Anterior cingulate cortex (tissue), 58 donors: ENCODE measurements around the gene LMCD1.

Experiments
- DNase-seq, 58 donors: peaks; one replicate each; lab custom pipeline; 2025; lab: John Stamatoyannopoulos, UW

LMCD1 gene

GRCh38 chr3:8482960-8483665, 18.5 kb upstream of the LMCD1 start:
- DNase-seq, result peak in 43 of 58 donors; percentile 5 to 75 (median 35)

- DNase-seq, result no peak
Observed at GRCh38 chr3:8484409-8485140, 17.0 kb upstream of the LMCD1 start.

GRCh38 chr3:8485141-8485870, 16.3 kb upstream of the LMCD1 start:
- DNase-seq, result no peak

- DNase-seq, result no peak
Observed at GRCh38 chr3:8485943-8486342, 15.7 kb upstream of the LMCD1 start.

- no peak for DNase-seq
Observed at GRCh38 chr3:8486434-8486833, 15.2 kb upstream of the LMCD1 start.

- no peak for DNase-seq
Observed at GRCh38 chr3:8486936-8487335, 14.7 kb upstream of the LMCD1 start.

- DNase-seq, result peak in 3 of 58 donors; percentile 10 to 24 (median 10)
Observed at GRCh38 chr3:8488411-8488810, 13.2 kb upstream of the LMCD1 start.

- DNase-seq, result no peak
Observed at GRCh38 chr3:8488877-8489276, 12.7 kb upstream of the LMCD1 start.

- no peak for DNase-seq
Observed at GRCh38 chr3:8489278-8489792, 12.3 kb upstream of the LMCD1 start.

GRCh38 chr3:8490079-8490552, 11.5 kb upstream of the LMCD1 start:
- DNase-seq, result peak in 1 of 58 donors; percentile 11

GRCh38 chr3:8491271-8492144, 10.1 kb upstream of the LMCD1 start:
- DNase-seq, result no peak

GRCh38 chr3:8492744-8493511, 8.7 kb upstream of the LMCD1 start:
- no peak for DNase-seq

GRCh38 chr3:8493744-8494143, 7.9 kb upstream of the LMCD1 start:
- DNase-seq, result no peak

GRCh38 chr3:8494327-8494726, 7.3 kb upstream of the LMCD1 start:
- no peak for DNase-seq

- no peak for DNase-seq
Observed at GRCh38 chr3:8497582-8497981, 4.0 kb upstream of the LMCD1 start.

- peak in 41 of 58 donors; percentile 6 to 89 (median 42) for DNase-seq
Observed at GRCh38 chr3:8499181-8499611, 2.4 kb upstream of the LMCD1 start.

- DNase-seq, result peak in 41 of 58 donors; percentile 6 to 74 (median 35)
Observed at GRCh38 chr3:8500319-8500988, 1.2 kb upstream of the LMCD1 start.

- no peak for DNase-seq
Observed at GRCh38 chr3:8500989-8501370, 643 bp upstream of the LMCD1 start.

- no peak for DNase-seq
Observed at GRCh38 chr3:8503461-8503860, 1.8 kb downstream of the LMCD1 start.
